ENCODE data around the gene TAF15. TPM values are rescaled to one million over a fixed set of nuclear protein-coding genes. Genes with fewer than 3 reads are reported as not detected.

Gene TAF15
- total RNA-seq, 4 donors from 2014 or later, result 55.9 to 79.8 (median 65.4) TPM

- TF ChIP-seq, protein P1, sequence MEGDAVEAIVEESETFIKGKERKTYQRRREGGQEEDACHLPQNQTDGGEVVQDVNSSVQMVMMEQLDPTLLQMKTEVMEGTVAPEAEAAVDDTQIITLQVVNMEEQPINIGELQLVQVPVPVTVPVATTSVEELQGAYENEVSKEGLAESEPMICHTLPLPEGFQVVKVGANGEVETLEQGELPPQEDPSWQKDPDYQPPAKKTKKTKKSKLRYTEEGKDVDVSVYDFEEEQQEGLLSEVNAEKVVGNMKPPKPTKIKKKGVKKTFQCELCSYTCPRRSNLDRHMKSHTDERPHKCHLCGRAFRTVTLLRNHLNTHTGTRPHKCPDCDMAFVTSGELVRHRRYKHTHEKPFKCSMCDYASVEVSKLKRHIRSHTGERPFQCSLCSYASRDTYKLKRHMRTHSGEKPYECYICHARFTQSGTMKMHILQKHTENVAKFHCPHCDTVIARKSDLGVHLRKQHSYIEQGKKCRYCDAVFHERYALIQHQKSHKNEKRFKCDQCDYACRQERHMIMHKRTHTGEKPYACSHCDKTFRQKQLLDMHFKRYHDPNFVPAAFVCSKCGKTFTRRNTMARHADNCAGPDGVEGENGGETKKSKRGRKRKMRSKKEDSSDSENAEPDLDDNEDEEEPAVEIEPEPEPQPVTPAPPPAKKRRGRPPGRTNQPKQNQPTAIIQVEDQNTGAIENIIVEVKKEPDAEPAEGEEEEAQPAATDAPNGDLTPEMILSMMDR (IDR thresholded peaks at IDR 0.05), result no peak
- no peak for TF ChIP-seq POLR2A (IDR thresholded peaks at IDR 0.05)
- intact Hi-C loops (cut with DNase I), result no loop called here
- no peaks in the 10 kb centered on the region for H3K9me3 ChIP-seq
- H3K36me3 ChIP-seq, result no peaks in the 10 kb centered on the region
- DNase-seq, result no peak
- 70 to 75% methylated on average over 3 of the region's 3 CpGs for WGBS, 2 donors
- H3K4me1 ChIP-seq, result no peaks in the 10 kb centered on the region
- H3K27ac ChIP-seq, result no peak overlapping the region
- no peaks in the 10 kb centered on the region for H3K27me3 ChIP-seq
- H3K4me3 ChIP-seq (replicated peaks in 1 of 3), result no peak overlapping the region
Observed at GRCh38 chr17:35876534-35876933, 67.2 kb downstream of the TAF15 start.

DNA sequence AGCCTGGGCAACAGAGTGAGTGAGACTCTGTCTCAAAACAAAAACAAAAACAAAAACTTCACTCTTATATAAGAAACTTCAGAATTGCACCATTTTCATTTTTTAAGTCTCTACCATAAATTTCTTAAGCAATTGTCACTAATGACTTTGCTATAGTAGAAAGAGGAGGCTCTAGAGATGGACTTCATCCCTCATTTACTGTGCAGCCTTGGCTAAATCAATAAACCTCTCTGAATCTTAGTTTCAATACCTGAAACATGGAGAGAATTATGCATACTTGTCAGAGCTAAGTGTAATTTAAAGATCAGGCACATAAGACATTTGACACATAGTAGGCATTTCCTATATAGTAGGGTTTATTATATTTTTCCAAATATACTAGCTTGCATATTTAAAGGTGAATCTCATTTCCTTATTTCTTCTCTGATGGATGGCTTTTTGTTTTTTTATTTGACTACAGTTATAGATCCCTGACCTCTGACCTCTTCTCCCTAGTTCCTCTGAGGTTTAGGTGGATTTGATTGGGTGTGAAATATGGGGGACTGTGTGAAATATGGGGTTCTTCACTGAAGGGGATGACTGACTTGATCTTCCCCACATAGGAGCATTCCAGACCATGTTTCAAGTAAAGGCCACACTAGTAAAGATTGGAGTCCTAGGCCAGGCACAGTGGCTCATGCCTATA lies 68.2 kb downstream of the TAF15 start:
- Histone ChIP-seq H3K4me1 (no peaks in the 10 kb centered on the region), H3K27me3 (no peaks in the 10 kb centered on the region), H3K36me3 (no peaks in the 10 kb centered on the region), H3K4me3 (replicated peaks in 1 of 3) (no peak overlapping the region), H3K27ac (no peak overlapping the region), H3K9me3 (no peaks in the 10 kb centered on the region)
- TF ChIP-seq, protein P1 (IDR thresholded peaks at IDR 0.05), result no peak
- no peak for TF ChIP-seq POLR2A (IDR thresholded peaks at IDR 0.05)
- intact Hi-C loops (cut with DNase I), result no loop called here
- no peak for DNase-seq

DNA sequence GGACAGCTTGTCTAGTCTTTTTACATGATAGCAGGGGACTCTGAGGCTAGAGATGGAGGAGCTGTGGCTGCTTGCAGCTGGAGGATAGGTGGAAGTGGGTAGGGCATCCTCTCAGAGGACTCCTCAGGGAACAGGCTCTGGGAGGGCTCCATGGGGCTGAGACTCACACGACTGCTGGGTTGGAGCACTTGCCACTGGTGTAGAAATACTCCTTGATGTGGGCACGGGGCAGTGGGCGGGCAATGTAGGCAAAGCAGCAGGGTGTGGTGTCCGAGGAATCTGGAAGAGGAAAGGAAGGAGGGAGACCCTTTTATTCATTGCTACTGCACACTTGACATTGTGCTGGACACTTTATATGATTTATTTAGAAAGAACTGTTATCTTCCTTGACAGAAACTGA lies 69.1 kb downstream of the TAF15 start:
- H3K36me3 ChIP-seq, result no peaks in the 10 kb centered on the region
- DNase-seq, result no peak
- H3K9me3 ChIP-seq, result no peaks in the 10 kb centered on the region
- H3K27me3 ChIP-seq, result no peaks in the 10 kb centered on the region
- no peaks in the 10 kb centered on the region for H3K4me1 ChIP-seq
- TF ChIP-seq, protein P1 (IDR thresholded peaks at IDR 0.05), result no peak
- no peak for TF ChIP-seq POLR2A (IDR thresholded peaks at IDR 0.05)
- intact Hi-C loops (cut with DNase I), result no loop called here
- no peak overlapping the region for H3K27ac ChIP-seq
- no peak overlapping the region for H3K4me3 ChIP-seq (replicated peaks in 1 of 3)
- 68 to 71% methylated on average over 4 of the region's 4 CpGs for WGBS, 2 donors

DNA sequence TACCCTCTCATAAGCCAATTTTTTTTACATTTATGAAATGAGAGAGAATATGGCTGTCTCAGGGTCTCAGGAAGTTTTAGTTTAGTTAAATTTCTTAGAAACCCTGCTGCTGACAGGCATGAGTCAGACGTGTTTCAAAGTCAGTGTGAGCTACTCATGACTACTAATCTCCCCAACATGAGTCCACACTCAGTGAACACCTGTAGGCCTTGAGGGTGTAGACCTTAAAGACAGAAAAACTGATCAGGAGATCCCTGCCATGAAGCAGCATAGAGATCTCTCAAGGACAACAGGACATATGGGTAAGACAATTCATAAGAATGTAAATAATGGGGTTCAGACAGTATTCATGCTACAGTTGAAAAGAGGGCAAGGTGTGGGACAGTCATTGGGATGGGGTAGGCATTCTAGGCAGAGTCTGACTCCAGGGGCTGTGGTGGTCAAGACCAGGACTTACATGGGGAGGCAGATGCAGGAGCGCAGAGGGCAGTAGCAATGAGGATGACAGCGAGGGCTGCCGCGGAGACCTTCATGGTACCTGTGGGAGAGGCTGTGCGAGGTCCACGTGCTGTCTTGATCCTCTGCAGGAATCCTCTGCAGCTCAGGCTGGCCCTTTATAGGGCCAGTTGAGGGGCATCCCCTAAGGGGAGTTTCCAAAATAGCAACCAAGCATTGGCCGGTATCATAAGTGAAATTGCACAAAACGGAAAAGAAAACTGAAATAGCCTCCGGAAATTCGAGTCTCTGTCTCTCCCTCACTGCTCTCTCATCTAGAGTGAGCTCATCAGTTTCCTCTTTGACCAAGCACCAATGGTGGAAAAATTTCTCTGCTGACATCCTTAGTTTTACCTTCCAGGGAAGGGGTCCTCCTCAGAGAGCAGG lies 70.7 kb downstream of the TAF15 start, which contains the start of gene CCL5:
CCL5 (minus strand) TSS at position 588 of the 882 bp plus-strand sequence.
- Histone ChIP-seq H3K9me3 (no peaks in the 10 kb centered on the region), H3K4me1 (no peaks in the 10 kb centered on the region), H3K27me3 (no peaks in the 10 kb centered on the region), H3K27ac (no peak within 1 kb of the TSS), H3K36me3 (no peaks in the 10 kb centered on the region), H3K4me3 (replicated peaks in 1 of 3) (no peak within 1 kb of the TSS)
- 68 to 71% methylated on average over 11 of the region's 11 CpGs for WGBS, 2 donors
- peak in 1 of 2 donors; percentile 21 for DNase-seq
- intact Hi-C loops (cut with DNase I), result no loop called here
- TF ChIP-seq, protein P1 (IDR thresholded peaks at IDR 0.05), result no peak
- TF ChIP-seq POLR2A (IDR thresholded peaks at IDR 0.05), result no peak

DNA sequence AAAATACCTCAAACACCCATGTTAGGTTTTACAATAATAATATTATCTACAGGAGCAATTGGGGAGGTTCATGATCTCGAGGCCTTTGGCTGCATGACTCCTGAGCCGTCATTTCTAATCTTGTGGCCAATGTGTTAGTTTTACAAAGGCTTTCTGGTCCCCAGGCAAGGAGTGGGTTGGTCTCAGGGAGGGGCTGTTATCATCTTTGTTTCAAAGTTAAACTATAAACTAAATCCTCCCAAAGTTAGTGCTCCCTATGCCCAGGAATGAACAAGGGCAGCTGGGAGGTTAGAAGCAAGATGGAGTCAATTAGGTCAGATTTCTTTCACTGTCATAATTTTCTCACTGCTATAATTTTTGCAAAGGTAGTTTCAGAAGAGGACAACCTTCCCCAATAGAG lies 80.0 kb downstream of the TAF15 start:
- no peak for DNase-seq
- Histone ChIP-seq H3K27ac (no peak overlapping the region), H3K27me3 (no peaks in the 10 kb centered on the region), H3K4me1 (peaks cover 0 to 3% of the 10 kb centered on the region in 2 donors), H3K36me3 (no peaks in the 10 kb centered on the region), H3K9me3 (no peaks in the 10 kb centered on the region), H3K4me3 (replicated peaks in 1 of 3) (no peak overlapping the region)
- intact Hi-C loops (cut with DNase I), result no loop called here
- TF ChIP-seq POLR2A (IDR thresholded peaks at IDR 0.05), result no peak
- TF ChIP-seq, protein P1 (IDR thresholded peaks at IDR 0.05), result no peak
- WGBS, 2 donors, result 73 to 96% methylated on average over 2 of the region's 2 CpGs

Measured in thyroid gland (tissue), 4 donors.